GM21717 (cell line): ENCODE measurements around the gene NEFH.

ENCODE experiments used
- ATAC-seq: cut with Tn5 transposase; IDR thresholded peaks from one replicate; pipeline ENCODE4 v1.9.1; 2021; ENCODE audit warnings: mild to moderate bottlenecking, moderate library complexity; ENCODE audit not compliant: unreplicated experiment

Gene NEFH

DNA sequence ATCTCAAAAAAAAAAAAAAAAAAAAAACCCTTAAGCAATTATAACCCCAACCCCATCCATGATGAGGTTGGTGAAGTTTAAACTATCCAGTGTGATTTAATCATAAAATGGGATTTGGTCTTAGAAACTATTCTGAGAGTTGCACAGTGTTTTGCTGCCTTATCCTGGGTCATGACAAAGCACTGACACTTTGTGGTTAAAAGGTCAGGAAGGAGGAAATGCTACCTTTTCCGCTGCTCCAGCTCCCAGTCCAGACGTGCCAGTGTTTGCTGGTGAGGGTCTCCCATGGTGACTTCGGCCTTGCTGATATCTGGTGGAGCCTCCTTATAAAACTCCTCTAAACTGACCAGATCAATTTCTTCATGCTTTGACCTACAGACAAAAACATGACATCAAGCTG is 59.1 kb downstream of the NEFH start:
- no peak for ATAC-seq
